Measurements from ENCODE around the gene TMEM184B. TPM values are rescaled to one million over a fixed set of nuclear protein-coding genes. Genes with fewer than 3 reads are reported as not detected.

TMEM184B gene
- total RNA-seq, 2 donors from 2014 or later, result 58.8 to 61.6 TPM

DNA sequence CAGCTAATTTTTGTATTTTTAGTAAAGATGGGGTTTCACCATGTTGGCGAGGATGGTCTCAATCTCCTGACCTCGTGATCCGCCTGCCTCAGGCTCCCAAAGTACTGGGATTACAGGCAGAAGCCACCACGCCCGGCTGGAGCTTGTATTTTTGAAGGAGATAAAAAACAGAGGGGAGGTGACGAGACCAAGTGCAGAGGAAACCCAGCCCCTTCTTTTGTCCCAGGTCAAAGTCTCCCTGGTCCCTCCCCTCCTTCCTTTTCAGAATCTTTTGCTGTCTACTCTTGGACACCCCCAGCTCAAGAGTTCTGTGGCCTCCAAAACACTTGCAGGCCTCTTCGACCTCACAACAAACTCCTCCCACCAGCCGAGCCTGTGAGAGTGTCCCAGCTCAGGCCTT, 12.2 kb upstream of the TMEM184B start:
- Histone ChIP-seq H3K36me3 (no peaks in the 10 kb centered on the region), H3K9ac (ENCODE audit: low read depth in 2 of 2, low read length in 2 of 2) (no peak overlapping the region), H3K4me1 (peaks cover 5% of the 10 kb centered on the region), H3K27me3 (no peaks in the 10 kb centered on the region), H3K4me3 (no peak overlapping the region), H3K27ac (no peak overlapping the region), H3K9me3 (no peaks in the 10 kb centered on the region)
- TF ChIP-seq, protein P1, sequence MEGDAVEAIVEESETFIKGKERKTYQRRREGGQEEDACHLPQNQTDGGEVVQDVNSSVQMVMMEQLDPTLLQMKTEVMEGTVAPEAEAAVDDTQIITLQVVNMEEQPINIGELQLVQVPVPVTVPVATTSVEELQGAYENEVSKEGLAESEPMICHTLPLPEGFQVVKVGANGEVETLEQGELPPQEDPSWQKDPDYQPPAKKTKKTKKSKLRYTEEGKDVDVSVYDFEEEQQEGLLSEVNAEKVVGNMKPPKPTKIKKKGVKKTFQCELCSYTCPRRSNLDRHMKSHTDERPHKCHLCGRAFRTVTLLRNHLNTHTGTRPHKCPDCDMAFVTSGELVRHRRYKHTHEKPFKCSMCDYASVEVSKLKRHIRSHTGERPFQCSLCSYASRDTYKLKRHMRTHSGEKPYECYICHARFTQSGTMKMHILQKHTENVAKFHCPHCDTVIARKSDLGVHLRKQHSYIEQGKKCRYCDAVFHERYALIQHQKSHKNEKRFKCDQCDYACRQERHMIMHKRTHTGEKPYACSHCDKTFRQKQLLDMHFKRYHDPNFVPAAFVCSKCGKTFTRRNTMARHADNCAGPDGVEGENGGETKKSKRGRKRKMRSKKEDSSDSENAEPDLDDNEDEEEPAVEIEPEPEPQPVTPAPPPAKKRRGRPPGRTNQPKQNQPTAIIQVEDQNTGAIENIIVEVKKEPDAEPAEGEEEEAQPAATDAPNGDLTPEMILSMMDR (IDR thresholded peaks at IDR 0.05), result no peak
- intact Hi-C loops (cut with DNase I), result no loop called here
- DNase-seq, result no peak

- TF ChIP-seq, protein P1 (IDR thresholded peaks at IDR 0.05), result no peak
- H3K27ac ChIP-seq, result peak overlapping the region; percentile 72
- H3K4me1 ChIP-seq, result peaks cover 5% of the 10 kb centered on the region
Measured at GRCh38 chr22:38284042-38284402, 11.2 kb upstream of the TMEM184B start.

DNA sequence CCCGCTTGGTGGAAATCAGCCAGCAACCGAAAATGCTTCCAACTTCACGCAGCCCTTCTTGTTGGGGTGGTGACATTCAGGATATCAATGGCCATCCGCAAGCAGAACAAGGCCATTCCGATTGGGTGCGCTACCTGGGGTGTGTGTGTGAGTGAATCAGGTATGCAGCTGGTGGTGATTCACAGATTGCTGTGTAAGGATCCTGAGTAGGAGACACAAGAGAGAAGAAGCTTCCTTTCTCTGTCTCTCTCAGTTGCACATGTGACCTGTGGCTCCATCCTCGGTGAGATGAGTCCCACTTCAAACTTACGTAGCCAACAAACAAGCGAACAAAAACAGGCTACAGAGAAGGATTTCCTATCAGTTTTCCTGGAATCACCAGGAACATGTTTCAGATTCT, 9.6 kb upstream of the TMEM184B start:
- no peaks in the 10 kb centered on the region for H3K9me3 ChIP-seq
- no peak overlapping the region for H3K4me3 ChIP-seq
- no peak overlapping the region for H3K9ac ChIP-seq (ENCODE audit: low read depth in 2 of 2, low read length in 2 of 2)
- no peaks in the 10 kb centered on the region for H3K36me3 ChIP-seq
- no peak for DNase-seq
- H3K4me1 ChIP-seq, result peaks cover 5% of the 10 kb centered on the region
- no peaks in the 10 kb centered on the region for H3K27me3 ChIP-seq
- no peak overlapping the region for H3K27ac ChIP-seq
- intact Hi-C loops (cut with DNase I), result no loop called here
- TF ChIP-seq, protein P1 (IDR thresholded peaks at IDR 0.05), result no peak

More at GRCh38 chr22:38284042-38284402, 11.2 kb upstream of the TMEM184B start:
- intact Hi-C loops (cut with DNase I), result no loop called here
- H3K27me3 ChIP-seq, result no peaks in the 10 kb centered on the region
- no peaks in the 10 kb centered on the region for H3K36me3 ChIP-seq
- H3K4me3 ChIP-seq, result no peak overlapping the region
- H3K9me3 ChIP-seq, result no peaks in the 10 kb centered on the region
- H3K9ac ChIP-seq (ENCODE audit: low read depth in 2 of 2, low read length in 2 of 2), result no peak overlapping the region
- no peak for DNase-seq

DNA sequence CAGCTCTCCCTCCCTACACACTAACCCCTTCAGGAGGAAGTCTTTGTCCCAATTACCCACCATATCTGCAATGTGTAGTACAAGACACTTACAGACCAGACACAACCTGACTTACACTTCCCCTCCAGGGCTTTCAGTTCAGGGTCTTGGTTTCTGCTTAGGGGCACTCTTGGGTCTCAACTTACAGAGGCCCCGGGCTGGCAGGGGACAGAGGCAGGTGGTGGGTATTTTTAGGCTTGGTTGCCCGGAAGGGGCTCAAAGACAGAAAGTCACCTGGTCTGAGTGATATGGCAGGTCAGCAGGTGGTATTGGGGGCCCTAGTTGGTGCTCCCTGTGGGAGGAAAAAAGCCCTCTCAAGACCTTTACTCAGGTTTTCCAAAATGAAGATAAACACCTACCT, 3.4 kb upstream of the TMEM184B start:
- no peak overlapping the region for H3K4me3 ChIP-seq
- H3K9me3 ChIP-seq, result no peaks in the 10 kb centered on the region
- H3K27ac ChIP-seq, result no peak overlapping the region
- peaks cover 15% of the 10 kb centered on the region for H3K4me1 ChIP-seq
- no peaks in the 10 kb centered on the region for H3K27me3 ChIP-seq
- DNase-seq, result no peak
- TF ChIP-seq, protein P1 (IDR thresholded peaks at IDR 0.05), result no peak
- no peaks in the 10 kb centered on the region for H3K36me3 ChIP-seq
- intact Hi-C loops (cut with DNase I), result no loop called here
- H3K9ac ChIP-seq (ENCODE audit: low read depth in 2 of 2, low read length in 2 of 2), result no peak overlapping the region

GRCh38 chr22:38273135-38273826, 471 bp upstream of the TMEM184B start:
- H3K27me3 ChIP-seq, result no peaks in the 10 kb centered on the region
- peak overlapping the region; percentile 99 for H3K4me3 ChIP-seq
- no peaks in the 10 kb centered on the region for H3K36me3 ChIP-seq
- H3K9me3 ChIP-seq, result no peaks in the 10 kb centered on the region
- H3K9ac ChIP-seq (ENCODE audit: low read depth in 2 of 2, low read length in 2 of 2), result peak overlapping the region; percentile 54 to 80
- TF ChIP-seq, protein P1 (IDR thresholded peaks at IDR 0.05), result no peak
- peak overlapping the region; percentile 72 for H3K27ac ChIP-seq
- peaks cover 28% of the 10 kb centered on the region for H3K4me1 ChIP-seq
- DNase-seq, result no peak
- intact Hi-C loops (cut with DNase I), result loop anchor here (5.0 kb wide), 1 partner anchor 39 kb away; no protein-coding TSS in a partner anchor
